Glomerular visceral epithelial cell (primary cell): ENCODE results near the gene C12orf60.

Source experiments
- DNase-seq: peaks from one replicate; pipeline ENCODE4 v3.0.0-alpha.2; 2016; ENCODE audit errors: extremely low spot score

C12orf60 gene

GRCh38 chr12:14873440-14874185, 70.1 kb downstream of the C12orf60 start:
- no peak for DNase-seq
